HG03045 (cell line): ENCODE measurements around the gene RNF114.
"Not testable (repeated sequence)": the region's sequence is repeated elsewhere in the genome, so short reads cannot be mapped to it uniquely, and the experiment has no call there.

Source experiments
- ATAC-seq: cut with Tn5 transposase; IDR thresholded peaks from one replicate; pipeline ENCODE4 v1.9.1; 2021; ENCODE audit warnings: mild to moderate bottlenecking, moderate library complexity; ENCODE audit not compliant: unreplicated experiment

The RNF114 gene

DNA sequence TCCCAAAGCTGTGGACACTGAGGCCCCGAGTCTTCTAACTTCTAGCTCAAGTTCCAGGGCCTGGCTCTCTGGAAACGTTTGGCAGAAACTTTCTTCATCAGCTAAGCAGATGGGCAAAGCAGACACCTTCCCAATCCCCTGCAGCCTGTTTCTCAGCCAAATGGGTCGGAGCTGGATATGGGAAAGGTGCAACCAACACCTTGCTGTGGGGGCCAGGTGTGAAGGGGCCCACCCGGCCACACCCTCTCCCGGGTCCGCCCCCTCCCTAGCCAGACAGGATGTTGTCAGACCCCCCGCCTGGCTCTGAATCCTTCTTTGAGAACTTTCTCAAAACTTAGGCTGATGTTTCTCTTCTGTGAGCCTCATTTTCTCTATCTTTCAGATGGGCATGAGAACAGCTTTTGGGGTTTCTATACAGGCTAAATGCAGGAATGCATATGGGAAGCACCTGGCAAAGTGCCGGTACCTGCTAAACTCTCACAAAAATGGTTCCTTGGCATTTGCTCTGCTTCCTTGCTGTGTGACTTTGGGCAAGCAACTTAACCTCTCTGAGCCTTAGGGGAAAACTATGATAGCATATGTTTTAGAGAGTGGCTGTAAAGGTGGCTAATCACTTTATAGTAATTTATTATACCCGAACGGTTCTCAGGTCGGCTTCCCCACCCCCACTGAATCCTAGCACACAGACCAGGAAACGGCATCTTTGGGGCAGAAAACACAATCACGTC, 48.4 kb downstream of the RNF114 start:
- ATAC-seq, result no peak

DNA sequence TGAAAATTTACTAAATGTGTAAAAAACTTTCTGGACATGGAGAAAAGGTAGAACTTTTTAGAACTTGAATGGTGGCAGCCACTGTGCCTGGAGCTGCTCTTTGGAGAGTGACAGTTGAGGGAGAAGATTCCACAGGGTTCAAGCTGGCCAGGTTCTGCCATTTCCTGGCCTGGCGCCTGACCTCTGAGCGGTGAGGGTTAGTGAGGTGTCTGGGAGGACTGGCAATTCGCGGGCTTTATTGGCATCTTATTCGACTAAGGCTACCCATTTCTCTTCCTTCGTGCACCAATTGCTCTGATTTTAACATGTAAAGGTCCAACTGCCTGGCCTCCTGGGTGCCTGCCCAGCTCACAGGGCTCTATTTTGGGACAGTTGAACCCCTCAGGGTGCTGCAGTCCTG, 49.0 kb downstream of the RNF114 start:
- ATAC-seq, result no peak

DNA sequence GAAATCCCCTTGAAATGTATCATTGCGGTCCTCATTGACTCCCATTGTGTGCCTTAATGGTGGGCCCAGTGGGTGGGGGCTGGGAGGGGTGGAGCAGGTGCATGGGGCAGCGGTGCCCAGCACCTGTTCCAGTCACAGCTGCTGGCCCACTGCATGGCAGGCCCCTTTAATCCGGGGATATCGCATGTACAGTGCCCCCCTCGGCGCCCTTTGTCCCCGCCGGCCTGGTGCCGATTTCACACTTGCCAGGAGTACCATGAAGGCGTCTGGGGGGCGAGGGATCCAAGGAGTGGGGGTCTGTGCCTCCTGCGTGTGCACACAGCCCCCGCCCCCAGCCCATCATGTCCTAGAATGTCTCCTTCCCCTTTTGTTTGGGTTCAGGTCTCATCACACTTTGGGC, 49.4 kb downstream of the RNF114 start:
- ATAC-seq, result no peak

DNA sequence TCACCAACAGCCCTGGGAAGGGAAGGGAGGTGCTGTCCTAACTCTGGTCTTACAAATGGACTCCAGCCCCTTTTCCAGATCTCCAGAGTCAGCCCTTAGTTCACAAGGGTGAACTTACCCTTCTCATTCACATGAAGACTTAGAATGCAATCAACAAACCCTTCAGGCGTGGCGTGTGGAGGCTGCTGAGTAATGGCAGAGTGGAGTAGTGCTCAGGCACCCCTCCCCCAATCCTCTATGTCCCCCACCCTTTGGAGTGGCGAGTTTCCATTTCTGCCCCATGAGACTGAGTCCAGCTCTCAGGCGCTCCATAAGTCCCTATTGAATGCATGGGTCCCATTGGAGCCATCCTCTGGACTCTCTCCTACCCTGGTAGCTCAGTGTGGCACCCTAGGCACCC, 49.9 kb downstream of the RNF114 start:
- no peak for ATAC-seq

DNA sequence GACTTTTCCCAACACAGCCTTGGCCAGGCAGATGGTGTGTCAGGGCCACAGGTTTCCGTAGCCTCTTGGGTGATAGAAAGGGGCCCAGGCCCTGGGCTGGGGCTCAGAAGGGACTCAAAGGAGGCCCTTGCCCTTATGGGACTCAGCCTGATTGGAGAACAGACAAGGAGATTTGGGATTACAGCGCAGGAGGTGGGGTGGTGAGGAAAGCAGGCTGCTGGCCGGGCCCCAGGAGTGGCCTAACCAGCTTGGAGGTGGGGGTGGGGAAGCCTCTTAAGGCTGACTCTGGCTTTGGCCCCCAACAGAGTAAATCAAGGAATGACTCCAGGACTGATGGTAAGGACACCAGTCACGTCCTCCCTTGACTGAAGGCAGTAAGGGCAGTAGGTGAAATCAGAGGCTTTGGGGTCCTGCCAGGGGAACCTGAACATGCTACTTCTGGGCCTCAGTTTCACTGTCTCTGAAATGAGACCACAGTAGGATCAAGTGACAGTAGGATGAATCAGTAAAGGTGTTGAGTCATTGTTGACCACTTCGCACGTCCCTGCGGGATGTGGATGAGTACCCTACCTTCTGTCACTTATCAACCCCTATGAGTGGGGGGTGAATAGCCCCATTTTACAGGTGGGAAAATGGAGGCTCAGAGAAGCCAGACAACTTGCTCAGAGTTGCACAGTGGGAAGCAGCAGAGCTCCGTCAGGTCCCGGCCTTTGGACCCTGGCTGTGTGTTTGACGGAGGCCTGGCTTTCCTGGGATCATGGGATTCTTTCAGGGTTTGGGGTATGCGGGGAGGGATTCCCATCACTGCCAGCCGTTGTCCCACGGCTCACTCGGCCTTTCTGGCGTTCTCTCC, 51.0 kb downstream of the RNF114 start:
- ATAC-seq, result no peak

DNA sequence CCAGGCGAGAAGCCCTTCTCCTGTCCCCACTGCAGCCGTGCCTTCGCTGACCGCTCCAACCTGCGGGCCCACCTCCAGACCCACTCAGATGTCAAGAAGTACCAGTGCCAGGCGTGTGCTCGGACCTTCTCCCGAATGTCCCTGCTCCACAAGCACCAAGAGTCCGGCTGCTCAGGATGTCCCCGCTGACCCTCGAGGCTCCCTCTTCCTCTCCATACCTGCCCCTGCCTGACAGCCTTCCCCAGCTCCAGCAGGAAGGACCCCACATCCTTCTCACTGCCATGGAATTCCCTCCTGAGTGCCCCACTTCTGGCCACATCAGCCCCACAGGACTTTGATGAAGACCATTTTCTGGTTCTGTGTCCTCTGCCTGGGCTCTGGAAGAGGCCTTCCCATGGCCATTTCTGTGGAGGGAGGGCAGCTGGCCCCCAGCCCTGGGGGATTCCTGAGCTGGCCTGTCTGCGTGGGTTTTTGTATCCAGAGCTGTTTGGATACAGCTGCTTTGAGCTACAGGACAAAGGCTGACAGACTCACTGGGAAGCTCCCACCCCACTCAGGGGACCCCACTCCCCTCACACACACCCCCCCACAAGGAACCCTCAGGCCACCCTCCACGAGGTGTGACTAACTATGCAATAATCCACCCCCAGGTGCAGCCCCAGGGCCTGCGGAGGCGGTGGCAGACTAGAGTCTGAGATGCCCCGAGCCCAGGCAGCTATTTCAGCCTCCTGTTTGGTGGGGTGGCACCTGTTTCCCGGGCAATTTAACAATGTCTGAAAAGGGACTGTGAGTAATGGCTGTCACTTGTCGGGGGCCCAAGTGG, 51.9 kb downstream of the RNF114 start:
- ATAC-seq, result no peak

DNA sequence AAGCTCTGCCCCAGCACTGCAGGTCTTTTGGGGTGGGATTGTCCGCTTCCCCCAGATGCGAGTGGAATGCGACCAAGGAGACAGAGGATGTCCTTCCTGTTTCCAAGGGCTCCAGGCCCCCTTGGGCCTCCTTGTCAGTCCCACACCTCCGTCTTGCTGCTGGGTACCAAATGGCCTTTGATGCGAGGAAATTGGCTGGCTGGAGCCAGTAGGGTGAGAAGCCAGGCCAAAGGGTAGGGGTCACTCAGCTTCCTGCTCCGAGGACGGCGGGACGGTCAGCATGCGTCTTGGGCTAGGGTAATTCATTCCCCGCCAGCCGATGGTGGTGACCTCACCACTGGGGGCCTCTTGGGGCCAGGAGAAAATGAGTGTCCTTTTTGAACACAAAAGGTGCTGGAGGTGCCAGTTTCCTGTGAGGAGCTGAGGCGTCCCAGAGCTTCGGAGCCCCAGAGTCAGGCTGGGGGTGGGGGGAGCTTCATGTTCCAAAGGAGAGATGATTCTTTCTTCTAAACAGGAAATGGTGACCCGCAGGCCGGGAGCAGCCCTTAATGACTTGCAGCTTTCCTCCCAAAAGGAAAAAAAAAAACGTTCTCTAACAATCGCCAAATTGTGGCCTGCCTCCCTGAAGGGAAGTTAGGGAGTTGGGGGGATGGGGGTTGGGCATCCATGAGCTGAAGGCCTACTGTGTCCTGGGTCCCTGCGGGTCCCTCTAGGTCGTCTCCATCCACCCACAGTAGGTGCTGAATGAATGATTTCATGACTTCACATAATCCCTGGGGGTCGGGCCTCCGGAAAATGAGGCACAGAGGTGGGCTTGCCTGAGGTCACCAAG, 53.3 kb downstream of the RNF114 start:
- no peak for ATAC-seq

DNA sequence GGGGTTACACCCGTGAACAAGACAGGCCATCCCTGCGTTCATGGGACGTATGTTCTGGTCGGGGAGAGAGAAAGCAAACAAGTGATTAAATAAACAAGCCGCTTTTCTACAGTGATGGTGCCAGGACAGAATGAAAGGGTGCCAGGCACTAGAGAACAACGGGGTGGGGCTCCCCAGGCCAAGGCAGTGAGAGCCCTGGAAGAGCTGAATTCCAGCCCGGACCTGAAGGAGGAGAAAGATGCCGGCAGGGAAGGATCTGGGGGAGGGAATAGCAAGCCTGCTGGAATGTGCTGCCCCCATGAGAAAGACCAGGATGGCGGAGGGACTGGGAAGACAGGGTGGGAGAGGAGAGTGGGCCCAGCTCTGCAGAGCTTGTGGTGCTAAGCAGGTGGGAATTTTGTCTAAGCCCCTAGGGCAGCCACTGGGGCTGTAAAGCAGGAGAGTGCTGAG, 54.1 kb downstream of the RNF114 start:
- ATAC-seq, result no peak

DNA sequence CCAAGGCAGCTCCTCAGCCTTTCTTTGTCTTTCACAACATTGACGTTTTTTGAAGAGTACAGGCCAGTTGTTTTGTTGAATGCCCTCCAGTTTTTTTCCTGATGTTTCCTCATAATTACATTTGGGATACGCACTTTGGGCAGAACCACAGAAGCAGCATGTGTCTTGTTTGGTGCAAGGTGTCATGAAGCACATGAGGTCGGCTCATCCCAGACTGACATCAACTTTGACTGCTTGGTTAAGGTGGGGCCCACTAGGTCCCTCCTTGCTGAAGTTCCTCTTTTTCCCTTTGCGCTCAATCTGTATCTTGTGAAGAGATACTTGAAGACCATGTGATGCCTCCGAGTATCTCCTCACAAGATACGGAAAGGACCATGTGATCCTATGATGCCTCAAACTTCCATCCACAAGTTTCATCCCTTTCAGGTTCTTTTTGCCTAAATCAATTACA, 57.1 kb downstream of the RNF114 start:
- no peak for ATAC-seq

DNA sequence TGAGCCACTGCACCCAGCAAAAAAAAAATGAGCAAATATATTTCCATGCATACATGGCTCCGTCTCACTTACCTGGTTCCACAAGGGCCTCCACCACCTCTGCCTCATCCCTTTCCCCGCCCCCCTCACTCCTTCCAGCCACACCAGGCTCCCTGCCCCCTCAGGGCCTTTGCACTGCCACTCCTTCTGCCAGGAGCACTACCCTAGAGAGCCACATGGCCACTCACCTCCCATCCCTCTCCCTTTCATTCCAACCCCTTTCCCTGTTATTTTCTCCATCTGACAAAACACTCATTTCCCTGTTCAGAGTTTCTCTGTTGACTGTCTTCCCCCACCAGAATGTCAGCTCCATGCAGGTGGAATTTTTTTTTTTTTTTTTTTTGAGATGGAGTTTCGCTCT, 59.4 kb downstream of the RNF114 start:
- no peak for ATAC-seq

DNA sequence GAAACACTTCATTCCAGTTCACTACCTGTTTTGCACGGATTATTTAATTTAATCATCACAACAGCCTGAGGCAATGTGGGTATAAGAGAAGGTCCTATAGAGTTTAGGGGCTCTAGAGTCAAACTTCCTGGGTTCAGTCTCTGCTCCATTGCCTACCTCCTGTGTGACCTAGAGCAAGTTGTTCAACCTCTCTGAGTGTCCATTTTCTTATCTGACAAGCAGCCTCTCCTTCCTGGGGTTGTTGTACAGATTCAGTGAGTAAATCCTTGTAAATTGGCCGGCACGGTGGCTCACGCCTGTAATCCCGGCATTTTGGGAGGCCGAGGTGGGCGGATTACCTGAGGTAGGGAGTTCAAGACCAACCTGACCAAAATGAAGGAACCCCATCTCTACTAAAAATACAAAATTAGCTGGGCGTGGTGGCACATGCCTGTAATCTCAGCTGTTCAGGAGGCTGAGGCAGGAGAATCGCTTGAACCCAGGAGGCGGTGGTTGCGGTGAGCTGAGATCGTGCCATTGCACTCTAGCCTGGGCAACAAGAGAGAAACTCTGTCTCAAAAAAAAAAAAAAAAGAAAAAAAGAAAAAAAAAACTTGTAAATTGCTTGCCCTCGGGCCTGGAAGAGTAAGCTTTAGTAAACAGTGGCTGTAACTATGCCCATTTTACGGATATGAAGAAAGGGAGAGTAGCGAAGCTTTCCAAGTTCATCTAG, 62.4 kb downstream of the RNF114 start:
- not testable (repeated sequence) for ATAC-seq

DNA sequence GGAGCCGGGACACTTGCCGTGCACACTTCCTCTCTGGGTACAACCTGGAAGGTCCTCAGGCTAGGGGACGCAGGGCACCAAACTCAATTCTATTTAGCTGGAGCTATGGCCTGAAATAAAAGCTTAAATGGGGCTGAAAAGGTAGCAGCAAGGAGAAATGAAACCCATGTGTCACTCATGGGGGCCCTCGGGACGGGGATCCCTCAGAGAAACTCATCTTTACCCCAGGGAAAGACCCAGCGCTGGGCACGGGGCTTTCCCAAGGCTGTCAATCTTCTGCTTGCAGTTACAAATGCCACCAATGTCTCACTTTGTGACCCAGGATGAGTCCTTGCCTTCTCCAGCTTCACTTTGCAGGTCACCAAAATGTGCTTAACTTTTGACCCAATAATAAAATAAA, 63.1 kb downstream of the RNF114 start:
- ATAC-seq, result no peak

DNA sequence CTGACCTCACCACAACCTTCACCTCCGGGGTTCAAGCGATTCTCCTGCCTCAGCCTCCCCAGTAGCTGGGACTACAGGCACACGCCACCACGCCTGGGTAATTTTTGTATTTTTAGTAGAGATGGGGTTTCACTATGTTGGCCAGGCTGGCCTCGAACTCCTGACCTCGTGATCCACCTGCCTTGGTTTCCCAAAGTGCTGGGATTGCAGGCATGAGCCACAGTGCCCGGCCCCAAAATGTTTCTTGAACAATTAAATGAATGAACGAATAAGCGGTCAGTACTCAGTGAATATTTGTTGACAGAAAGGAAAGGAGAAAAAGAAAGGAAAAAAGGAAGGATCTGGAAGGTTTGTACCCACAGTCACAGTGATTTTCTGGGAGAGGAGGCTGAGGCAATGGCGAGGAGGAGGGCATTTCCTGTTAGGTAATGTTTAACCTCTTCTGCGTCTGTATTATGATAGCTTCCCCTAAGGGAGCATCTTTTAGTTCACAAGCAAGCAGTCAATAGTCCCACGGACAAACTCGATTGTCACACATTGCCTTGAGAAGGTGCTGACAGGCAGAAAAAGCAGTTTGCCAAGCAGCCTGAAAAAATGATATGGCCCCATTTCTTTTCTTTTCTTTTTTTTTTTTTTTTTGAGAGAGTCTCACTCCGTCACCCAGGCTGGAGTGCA, 64.5 kb downstream of the RNF114 start:
- ATAC-seq, result not testable (repeated sequence)

DNA sequence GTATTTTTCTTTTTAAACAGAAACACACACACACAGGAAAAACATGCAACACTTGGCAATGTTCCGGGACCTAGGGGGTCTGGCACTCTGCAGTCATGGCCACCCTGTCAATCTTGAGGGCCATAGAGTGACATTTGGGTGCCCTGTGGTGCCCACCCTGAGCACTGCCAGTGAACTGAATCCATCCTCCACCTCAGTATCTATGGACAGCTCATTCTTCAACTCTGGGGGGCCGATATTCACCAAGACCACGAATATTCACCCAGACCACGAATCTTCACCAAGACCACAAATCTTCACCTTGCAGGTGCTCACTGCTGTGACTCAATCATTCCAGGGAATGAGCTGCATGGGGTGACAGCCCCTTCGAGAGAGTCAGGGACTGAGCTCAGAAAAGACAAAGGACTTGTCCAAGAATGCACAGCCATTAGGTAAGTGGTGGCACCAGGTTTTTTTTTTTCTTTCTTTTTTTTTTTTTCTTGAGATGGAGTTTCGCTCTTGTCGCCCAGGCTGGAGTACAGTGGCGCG, 65.7 kb downstream of the RNF114 start:
- no peak for ATAC-seq

DNA sequence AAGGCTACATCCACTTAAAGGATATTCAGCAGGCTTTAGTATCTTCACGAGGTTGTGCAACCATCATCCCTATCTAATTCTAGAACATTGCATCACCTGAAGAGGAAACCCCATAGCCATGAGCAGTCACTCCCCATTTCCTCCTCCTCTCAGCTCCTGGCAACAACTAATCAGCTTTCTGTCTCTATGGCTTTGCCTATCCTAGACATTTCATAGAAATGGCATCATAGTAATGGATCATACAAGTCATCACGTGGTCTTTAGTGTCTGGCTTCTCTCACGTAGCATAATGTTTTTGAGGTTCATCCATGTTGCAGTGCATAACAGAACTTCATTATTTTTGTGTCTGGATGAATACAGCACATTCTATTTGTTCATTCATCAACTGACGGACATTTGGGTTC, 67.1 kb downstream of the RNF114 start:
- ATAC-seq, result no peak
